GM19035 (cell line): Measurements from ENCODE around the gene PRKCA.

Experiments used
- ATAC-seq: cut with Tn5 transposase; IDR thresholded peaks from one replicate; pipeline ENCODE4 v1.9.1; 2021; ENCODE audit not compliant: unreplicated experiment

Gene PRKCA

DNA sequence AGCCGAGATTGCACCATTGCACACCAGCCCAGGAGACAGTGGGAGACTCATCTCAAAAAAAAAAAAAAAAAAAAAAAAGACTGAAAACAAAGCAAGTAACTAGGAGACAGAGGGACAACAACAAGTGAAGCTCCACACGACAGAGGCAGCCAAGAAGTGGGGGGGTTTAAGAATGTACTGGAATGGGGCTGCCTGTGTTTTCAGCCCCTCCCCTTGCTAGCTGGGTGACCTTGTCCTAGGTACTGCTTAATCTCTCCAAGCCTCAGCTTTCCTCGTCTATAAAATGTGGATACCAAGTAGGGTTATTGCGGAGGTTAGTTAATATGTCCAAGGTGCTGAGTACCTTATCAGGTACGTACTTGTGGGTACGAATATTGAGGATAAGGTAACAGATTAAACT, 368.7 kb downstream of the PRKCA start:
- ATAC-seq, result no peak

DNA sequence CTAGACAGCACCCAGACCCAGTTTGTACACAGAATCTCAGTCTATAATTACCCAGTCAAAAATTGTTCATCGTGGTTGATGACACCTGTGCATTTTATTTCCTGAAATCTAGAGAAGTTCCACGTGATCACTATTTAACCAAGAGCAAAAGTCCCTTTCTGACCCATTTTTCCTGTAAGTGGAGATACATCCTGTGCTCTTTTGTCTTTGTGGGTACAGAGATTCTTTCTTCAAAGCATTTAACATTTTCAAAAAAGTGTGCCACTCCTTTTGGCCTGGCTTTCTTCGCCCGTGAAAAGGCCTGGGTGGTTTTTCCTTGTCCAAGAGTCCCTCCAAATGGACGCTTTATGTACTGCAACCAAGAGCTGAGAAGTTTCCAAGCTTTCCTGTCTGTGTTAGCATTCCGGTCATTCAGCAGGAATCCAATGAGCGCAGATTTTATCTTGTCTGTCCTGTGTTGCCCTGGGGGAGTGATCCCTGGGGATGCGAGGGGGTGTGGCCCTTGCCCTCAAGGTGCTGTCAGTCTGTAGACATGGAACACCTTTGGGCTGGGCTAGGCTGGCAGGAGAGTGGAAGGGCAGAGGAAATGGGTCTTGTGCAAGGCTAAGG, 371.4 kb downstream of the PRKCA start:
- ATAC-seq, result no peak

DNA sequence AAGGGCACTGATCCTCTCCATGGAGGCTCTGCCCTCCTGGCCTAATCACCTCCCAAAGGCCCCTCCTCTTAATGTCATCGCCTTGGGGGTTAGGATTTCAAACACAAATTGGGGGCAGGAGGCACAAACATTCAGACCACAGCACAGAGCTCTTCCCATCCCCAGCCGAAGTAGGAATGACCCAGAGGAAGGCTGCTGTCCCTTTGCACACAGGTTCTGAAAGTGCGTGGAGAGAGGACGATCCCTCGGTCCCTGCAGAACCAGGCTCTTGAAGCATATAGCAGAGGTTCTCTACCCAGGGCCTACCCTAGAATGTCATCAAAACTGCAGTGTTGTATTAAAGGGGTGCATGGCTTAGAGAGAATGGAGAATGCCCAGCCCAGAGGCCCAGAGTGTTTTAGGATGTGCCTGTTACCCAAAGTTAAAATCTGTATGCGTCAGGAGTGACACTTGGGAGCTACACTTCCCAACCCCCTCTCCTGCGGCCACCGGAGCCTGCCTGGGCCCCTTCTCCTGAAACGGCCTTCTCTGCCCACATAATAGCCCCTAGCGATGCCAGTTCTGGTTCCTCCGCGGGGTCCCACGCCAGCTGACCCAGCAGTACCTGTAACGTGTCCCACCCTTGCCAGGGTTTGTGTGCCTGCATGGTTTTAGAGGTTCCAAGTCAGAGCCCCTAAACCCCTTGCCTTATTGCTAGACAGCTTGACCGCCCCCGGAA, 373.0 kb downstream of the PRKCA start:
- ATAC-seq, result no peak

DNA sequence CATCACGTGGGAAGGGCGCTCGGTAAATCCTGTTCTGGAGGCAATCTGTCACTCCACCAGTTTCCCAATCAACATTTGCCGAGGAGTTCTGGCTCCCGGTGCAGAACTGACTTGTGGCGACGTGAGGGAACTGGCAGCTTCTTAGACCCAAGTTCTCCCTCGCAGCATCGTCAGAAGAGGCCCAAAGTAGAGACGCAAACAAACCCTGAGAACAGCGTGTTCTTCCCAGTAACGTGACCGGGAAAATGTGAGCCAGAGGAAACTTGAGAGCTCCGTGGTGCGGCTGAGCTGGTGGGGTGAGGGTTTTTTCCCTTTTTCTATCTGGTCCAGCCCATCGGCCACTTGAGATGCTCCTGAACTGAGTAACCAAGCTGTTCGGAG, 373.6 kb downstream of the PRKCA start:
- ATAC-seq, result no peak

DNA sequence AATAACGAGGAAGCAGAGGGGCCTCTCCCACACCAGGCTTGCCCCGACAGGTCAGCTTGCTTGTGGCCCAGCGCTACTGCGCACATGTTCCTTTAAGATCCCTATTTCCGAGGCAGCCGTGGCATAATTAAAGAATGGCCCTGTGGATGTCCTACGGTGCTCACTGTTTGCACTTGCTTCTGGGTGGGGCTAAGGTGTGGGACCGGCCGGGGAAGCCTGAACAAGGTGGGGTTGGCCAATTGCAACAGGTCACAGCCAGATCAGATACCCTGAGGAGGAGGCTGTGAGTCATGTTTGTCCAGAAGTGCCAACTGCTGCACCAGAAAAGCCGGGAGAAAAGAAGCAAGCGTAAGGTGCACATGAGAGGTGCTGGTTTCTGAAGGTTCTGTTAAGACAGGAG, 374.0 kb downstream of the PRKCA start:
- no peak for ATAC-seq

DNA sequence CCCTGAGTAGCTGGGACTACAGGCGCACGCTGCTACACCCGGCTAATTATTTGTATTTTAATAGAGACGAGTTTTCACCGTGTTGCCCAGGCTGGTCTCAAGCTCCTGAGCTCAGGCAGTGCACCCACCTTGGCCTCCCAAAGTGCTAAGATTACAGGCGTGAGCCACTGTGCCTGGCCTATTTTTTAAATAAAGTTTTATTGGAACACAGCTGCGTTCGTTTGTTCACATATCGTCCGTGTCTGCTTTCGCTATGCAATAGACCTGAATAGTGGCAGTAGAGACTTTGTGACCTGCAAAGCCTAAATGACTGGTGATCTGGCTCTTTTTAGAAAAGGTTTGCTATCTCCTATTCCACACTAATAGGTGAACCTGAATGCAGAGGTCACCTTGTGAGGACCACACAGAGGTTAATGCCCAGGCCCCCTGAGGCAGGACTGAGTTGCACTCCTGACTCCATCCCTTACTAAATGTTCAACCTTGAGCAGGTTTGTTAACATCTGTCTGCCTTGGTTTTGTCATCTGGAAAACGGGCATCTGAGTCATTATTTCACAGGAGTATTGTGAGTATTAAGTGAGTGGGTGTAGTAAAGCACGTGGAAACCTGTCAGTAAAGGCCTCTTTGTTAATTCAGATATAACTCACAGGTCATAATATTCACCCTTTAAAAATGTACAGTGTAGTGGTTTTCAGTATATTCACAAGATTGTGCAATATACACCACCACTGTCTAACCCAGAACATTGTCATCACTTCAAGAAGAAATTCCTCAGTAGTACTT, 375.0 kb downstream of the PRKCA start:
- ATAC-seq, result no peak

DNA sequence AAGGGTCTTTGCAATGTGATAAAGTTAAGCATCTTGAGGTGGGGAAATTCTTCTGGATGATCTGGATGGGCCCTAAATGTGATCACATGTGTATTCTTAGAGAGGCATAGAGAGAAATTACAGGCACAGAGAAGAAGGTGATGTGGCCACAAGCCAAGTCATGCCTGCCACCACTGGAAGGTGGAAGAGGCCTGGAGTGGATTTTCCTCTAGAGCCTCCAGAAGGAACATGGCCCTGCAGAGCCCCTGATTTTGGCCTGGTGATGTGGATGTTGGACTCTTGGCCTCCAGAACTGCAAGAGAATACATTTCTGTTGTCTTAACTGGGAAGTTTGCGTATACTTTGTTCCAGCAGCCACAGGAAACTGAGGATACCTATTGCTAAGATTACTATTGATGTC, 375.6 kb downstream of the PRKCA start:
- no peak for ATAC-seq

DNA sequence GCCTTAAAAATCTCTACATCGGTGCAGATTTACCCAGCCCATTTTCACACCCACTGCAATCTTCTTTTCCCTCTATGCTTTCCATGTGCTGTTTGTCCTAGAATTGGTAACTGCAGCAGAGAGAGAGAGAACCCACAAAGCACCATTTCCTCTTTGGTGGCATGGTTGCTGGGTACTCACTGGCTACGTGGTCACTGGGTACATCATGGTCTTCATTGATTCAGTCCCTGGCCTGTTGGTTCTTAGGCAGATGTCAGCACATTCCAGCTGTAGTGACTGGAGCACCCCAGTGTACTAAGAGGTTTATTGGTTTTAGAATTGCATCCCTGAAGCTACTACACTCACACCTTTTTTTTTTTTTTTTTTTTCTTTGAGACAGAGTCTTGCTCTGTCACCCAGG, 376.4 kb downstream of the PRKCA start:
- no peak for ATAC-seq

DNA sequence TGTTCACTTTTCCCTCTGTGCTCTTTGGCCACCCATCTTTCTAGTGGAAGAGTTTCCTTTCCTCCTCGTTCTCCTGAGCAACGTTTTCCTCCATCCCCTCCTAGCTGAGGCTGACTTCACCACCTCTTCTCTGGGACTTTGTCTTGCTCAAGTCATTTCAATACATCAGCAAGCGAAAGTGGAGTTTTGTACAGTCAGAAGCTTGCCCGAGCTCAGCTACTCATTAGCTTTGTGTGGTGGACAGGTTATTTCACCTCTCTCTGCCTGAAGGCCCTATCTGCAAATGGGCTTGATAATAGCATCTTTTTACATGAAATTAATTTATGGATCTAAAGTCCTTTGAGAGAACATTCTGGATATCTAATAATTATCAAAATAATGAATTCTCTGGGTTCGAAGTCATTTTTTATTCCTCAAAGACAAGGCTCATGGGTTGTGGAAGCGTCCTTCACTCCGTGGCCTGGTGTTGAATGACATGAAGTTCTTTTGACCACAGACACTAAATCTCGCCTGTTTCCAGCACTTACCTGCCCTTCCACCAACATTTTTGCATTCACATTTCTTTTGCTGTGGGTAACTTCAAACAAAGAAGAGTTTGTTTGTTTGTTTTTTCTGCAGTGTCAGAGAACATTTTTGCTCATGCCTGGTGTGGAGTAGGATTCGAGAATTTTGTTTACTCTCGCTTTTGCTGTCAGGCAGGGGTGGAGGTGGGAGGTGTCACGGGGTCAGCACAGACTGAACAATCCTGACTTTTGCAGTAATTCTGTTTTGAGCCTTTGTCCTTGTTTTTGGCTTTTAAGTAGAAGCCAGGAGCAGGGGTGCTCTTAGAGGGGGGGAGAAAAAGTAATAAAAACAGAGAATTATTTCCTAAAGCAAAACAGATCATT, 377.5 kb downstream of the PRKCA start:
- ATAC-seq, result no peak

DNA sequence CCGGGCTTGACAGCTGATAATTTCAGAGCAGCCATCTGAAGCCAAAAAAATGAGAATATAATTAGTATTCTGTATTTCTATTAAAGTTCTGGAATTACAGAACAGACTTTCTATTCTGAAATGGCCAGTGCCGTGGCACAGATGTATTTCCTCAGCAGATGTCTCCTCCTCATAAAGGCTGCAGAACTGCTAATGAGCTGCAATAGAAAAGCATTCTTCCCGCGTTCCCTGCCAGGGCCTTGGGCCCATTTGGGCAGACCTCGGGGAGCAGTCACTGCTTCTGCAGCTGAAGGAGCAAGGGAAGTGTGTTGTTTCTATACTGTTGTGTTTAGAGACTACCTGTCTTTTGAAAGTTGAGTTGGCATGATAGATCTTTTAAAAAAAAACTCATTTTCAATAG, 379.9 kb downstream of the PRKCA start:
- ATAC-seq, result no peak

DNA sequence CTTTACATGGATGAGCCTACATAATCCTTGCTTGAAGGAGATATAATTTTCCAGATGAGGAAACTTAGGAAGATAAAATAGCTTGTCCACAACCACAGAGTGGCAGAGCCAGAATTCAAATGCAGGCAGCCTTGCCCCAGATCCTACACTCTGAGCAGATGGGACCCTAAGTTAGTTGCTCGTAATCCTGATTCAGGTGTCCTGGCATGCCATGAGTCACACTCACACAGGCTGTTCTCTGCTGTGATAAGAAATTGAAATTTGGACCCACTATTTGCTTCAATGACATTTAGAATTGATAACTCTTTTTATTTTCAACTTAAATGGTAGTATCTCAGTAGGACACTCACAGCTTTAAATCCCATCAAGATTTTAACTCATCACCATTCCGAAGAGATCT, 381.8 kb downstream of the PRKCA start:
- ATAC-seq, result no peak

DNA sequence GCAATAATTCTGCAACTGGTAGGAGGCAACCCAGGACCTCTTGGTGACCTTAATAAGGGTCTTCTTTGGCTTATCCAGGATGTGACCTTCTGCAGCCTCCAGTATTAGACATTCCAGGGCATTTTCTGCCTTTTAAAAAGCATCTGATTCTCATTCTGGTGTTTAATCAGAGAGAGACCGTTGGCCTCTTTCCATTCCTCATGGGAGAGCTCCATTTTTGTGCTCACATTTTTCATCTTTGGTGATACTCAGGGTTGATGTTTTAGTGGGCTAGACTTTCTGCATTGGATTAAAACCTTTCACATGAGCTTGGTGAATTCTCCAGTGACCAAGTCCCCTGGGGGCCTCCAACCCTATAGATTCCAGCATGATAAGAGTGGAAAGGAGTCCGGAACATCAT, 382.3 kb downstream of the PRKCA start:
- no peak for ATAC-seq

DNA sequence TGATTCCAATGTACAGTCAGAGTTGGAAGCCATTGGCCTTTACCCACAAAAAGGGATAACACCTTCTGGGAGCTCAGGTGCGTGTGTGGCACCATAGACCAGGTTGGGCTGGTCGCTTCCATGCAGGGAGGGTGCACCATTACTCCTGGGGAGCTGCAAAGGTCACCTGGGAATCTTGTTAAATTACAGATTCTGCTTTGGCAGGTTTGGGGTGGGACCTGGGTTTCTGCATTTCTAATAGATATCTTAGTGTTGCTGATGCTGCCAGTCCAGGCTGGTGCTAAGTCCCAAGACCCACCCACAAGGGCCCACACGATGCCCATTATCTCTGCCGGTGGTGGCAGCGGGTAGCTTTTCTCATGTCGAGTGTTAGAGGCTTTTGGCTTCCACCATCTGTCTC, 384.2 kb downstream of the PRKCA start:
- no peak for ATAC-seq

DNA sequence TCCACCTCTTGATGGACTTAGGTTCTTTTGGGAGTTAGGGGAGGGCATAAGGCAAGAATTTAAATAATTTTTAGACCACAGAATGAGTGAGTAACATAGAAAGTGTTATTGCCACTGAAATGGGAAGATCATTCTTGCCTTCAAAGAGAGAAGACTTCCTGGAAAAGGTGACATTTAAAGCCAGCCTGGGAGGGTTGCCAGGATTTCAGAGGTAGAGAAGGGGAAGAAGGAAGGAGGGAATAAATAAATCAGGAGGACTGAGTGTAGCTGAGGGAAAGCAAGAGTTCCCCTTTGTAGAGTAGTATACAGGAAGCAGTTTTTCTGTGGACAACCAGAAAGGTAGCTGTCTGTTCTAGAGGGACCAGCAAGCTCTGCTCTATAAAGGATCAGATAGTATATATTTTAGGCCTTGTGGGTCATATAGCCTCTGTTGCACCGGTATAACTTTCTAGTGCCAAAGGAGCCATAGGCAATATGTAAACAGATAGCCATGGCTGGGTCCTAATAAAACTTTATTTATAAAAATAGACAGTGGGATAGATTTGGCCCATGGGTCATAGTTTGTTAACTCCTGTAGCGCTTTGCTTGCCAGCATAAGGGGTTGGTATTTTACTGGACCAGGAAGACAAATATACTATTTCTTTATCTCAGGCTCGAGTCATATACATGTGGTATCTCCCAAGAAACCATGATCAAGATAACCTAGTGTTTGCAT, 385.3 kb downstream of the PRKCA start:
- ATAC-seq, result no peak

DNA sequence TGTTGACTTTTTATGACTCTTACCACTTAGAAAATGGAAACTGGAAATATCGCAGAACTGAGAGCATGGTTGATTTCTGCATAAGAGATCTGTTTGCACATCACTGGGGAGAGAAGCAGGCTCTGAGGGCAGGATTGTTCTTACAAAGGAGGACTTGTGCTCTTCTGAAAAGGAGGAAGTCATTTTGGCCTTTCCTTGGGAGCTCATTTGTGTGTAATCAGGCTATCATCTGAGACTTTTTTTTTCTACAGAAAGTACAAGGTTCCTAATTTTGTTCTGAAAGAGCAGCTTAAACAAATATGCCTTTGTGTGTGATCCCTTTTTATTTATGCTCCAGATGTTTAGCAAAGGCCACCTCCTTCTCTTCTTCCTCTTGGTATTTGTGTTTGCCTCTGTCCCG, 386.8 kb downstream of the PRKCA start:
- ATAC-seq, result no peak

DNA sequence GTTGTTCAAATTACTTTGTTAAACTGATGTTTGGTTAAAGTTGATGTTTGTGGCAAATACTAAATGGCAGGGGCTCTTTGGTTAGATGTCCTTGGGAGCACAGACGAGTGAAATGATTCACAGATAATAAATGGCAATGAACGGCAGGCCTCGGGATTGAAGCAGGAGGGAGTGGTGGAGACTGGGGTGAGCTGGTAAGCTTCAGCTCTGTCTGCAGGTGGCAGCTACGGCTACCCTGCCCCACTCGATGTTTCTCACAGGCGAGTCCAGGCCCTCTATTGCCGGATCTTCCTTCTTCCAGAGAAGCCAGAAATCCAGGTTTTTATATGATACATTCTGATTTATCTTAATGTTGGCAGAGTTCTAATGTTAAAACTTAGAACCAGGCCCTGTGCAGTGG, 387.8 kb downstream of the PRKCA start:
- no peak for ATAC-seq

DNA sequence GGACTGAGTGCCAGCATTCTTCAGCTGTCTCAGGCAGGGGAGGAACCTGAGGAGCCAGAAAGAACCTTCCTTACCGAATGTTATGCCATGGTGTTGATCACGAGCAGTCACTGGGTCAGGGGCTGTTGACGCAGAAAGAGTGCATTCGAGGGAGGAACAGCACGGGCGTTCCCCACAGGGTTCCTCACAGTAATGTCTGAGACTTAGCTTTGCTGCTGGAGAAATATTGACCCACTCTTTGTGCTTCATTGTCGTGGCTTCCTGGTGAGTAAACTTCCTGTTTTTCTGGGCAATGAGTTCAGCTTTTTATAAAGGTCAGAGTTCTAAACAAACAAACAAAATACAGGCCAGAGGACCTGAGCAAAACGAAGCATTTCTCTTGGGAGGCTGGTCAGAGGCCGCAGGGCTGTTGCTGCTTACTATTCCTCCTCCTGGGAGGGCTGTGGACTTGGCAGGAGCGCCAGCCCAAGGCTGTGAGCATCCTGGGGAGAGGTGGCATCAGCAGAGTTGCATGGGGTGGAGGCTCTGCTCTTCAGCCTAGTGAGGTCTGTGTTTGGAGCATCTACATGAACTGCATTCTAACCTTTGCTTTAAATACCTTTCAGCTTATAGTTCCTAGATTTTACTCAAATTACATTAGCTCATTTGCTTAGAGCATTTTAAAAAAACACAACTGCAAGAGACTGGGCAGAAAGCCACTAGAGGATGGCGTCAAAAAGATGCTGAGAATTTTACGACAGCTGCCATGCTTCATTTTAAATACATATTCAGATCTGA, 389.4 kb downstream of the PRKCA start:
- no peak for ATAC-seq

DNA sequence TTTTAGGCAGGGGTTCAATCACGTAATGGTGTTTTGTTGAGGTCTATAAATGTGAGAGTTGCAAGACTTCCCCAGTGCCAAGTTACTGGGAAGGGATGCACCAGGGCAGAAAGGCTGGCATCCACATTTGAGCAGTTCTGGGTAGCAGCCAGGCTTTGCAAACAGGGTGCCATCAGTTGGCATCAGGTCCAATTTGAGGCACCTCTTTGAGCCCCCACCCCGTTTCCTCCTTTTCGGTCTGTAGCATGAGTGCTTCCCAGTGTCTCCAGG, 389.9 kb downstream of the PRKCA start:
- no peak for ATAC-seq

DNA sequence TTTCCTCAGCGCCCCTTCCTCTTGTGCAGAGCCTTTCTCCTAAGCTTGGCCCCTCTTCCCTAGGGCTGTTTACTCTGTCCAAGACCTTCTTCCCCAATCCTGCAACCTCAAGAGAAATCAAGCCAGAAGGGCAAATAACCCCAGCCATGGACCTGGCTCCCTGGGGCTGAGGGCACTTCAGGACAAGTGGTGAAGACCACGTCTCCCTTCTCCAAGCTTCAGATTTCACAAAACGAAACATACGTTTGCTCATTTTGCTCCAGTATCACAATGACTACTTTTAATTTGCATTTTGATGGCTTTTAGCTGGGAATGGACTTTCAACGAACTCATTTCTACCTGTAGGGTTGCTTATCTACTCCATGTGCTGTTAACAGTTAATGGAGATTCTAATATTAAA, 392.7 kb downstream of the PRKCA start:
- ATAC-seq, result no peak

DNA sequence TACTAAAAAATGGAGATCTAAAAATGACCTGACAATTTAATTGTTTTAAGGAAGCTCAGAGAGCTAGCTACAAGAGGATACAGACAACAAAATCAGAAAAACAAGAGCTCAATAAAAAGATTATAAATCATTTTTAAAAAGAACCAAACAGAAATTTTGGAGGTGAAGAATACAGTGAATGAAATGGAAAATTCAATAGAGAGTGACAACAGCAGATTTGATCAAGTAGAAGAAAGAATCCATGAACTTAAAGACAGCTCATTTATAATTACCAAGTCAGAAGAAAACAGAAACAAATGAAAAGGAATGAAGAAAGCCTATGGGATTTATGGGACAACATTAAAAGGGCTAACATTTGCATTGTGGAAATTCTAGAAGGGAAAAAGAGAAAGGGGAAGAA, 395.9 kb downstream of the PRKCA start:
- ATAC-seq, result no peak
